Upper lobe of right lung (tissue), 1 donor: ENCODE results near the gene GBP4. TPM values are rescaled to one million over a fixed set of nuclear protein-coding genes. Genes with fewer than 3 reads are reported as not detected.
"Not testable (repeated sequence)": the region's sequence is repeated elsewhere in the genome, so short reads cannot be mapped to it uniquely, and the experiment has no call there.

Experiments used
- ATAC-seq: fragments of 200-7000 bp; cut with Tn5 transposase; one replicate; pipeline ENCODE4 v1.9.1; 2020; ENCODE audit warnings: mild to moderate bottlenecking, moderate library complexity
- DNase-seq: peaks from one replicate; pipeline ENCODE4 v3.0.0-alpha.2; 2020
- H3K27ac ChIP-seq: fragments of 200-600 bp; one replicate; pipeline ENCODE4 v1.8.0; 2022
- H3K27me3 ChIP-seq: fragments of 200-600 bp; one replicate; pipeline ENCODE4 v1.8.0; 2022; ENCODE audit warnings: mild to moderate bottlenecking
- H3K36me3 ChIP-seq: fragments of 200-600 bp; one replicate; pipeline ENCODE4 v1.8.0; 2022
- H3K4me1 ChIP-seq: fragments of 200-600 bp; one replicate; pipeline ENCODE4 v1.8.0; 2022
- H3K4me3 ChIP-seq: fragments of 200-600 bp; one replicate; pipeline ENCODE4 v1.8.0; 2022; ENCODE audit warnings: mild to moderate bottlenecking
- H3K9me3 ChIP-seq: fragments of 200-600 bp; one replicate; pipeline ENCODE4 v1.8.0; 2022
- intact Hi-C: fragments of 100-400 bp; cut with DNase I; formaldehyde crosslinking; loops from one replicate; pipeline ENCODE4 v1.11.0; 2022
- long read RNA-seq: library from polyadenylated mRNA; unstranded; transcript quantifications from one replicate; pipeline ENCODE4 v2.0.0, GENCODE V29; 2021
- total RNA-seq: library from RNA; stranded (reverse); fragmentation: NEBNext Ultra II Directional; extraction: Animal tissue kit (Norgen Biotek cat#: 25700); gene quantifications from one replicate; pipeline ENCODE4 v1.2.1, GENCODE V29; 2021
- TF ChIP-seq, protein P1 (sequence below): fragments of 200-600 bp; IDR thresholded peaks from one replicate; pipeline ENCODE4 v1.8.0; 2022; ENCODE audit warnings: antibody characterized with exemption
- donor health status: DM: no; HTN: yes; CAD: no; lungs with severe emphysema.

The GBP4 gene
- total RNA-seq = 32.9 TPM
- long read RNA-seq, full-length matches to known transcripts = 47 of 80 reads
- long read RNA-seq, partial matches to known transcripts = 12 of 80 reads
- long read RNA-seq, other reads (novel, unspliced or antisense) = 21 of 80 reads

DNA sequence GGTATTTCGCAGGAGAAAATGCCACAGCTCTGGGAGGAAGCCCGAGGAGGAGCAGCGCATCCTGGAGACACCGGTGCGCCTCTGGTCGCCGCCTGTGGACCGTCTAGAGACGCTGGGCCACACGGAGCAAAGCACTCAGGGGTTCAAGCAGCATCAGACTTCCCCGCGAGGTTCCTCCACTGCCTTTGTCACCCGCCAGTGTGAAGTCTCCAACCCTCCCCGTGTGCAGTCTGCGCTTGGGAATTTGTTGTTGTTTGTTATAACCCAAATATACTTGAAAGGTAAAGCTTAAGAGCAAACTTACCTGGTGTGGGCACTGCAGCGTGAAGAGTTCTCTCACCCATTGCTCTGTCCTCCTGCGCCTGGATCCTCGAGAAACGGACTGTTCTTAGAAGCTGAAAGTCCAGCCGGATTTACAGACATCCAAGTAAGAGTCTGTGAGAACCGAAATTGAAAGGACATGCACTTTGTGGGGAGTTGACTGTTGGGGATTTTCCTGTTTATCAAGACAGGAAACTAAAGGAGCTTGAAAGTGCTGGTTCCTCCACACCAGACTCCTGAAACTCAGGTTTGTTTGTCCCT, at the start of gene GBP4:
GBP4 (minus strand) TSS at position 452 of the 582 bp plus-strand sequence; CDS start at position 344, 108 bp downstream.
- TF ChIP-seq, protein P1, sequence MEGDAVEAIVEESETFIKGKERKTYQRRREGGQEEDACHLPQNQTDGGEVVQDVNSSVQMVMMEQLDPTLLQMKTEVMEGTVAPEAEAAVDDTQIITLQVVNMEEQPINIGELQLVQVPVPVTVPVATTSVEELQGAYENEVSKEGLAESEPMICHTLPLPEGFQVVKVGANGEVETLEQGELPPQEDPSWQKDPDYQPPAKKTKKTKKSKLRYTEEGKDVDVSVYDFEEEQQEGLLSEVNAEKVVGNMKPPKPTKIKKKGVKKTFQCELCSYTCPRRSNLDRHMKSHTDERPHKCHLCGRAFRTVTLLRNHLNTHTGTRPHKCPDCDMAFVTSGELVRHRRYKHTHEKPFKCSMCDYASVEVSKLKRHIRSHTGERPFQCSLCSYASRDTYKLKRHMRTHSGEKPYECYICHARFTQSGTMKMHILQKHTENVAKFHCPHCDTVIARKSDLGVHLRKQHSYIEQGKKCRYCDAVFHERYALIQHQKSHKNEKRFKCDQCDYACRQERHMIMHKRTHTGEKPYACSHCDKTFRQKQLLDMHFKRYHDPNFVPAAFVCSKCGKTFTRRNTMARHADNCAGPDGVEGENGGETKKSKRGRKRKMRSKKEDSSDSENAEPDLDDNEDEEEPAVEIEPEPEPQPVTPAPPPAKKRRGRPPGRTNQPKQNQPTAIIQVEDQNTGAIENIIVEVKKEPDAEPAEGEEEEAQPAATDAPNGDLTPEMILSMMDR = no peak
- ATAC-seq = peak; percentile 80
- intact Hi-C loops = no loop called here

DNA sequence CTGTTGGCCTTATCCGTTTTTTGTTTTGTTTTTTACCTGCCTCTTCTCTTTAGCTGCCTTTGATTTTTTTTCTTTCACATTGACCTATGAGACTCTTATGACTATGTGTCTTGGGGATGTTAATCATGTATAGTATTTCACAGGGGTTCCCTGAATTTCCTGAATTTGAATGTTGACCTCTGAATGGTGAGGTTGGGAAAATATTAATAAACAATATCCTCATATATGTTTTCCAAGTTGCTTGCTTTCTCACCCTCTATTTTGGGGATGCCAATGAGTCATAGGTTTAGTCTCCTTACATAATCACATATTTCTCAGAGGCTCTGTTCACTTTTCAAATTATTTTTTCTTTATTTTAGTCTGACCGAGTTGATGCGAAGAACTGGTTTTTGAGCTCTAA, 44.3 kb upstream of the GBP4 start:
- no peak for DNase-seq
- Histone ChIP-seq H3K9me3 (no peaks in the 10 kb centered on the region), H3K36me3 (no peaks in the 10 kb centered on the region), H3K27ac (no peak overlapping the region), H3K27me3 (no peaks in the 10 kb centered on the region), H3K4me3 (no peak overlapping the region), H3K4me1 (no peaks in the 10 kb centered on the region)
- intact Hi-C loops = no loop called here
- TF ChIP-seq, protein P1 = no peak
- no peak for ATAC-seq

More for the DNA sequence above, at the start of gene GBP4:
- Histone ChIP-seq H3K4me3 (peak within 1 kb of the TSS; percentile 59), H3K9me3 (no peaks in the 10 kb centered on the region), H3K27ac (peak within 1 kb of the TSS; percentile 82), H3K4me1 (peaks cover 30% of the 10 kb centered on the region), H3K27me3 (no peaks in the 10 kb centered on the region), H3K36me3 (no peaks in the 10 kb centered on the region)
- peak; percentile 68 for DNase-seq

DNA sequence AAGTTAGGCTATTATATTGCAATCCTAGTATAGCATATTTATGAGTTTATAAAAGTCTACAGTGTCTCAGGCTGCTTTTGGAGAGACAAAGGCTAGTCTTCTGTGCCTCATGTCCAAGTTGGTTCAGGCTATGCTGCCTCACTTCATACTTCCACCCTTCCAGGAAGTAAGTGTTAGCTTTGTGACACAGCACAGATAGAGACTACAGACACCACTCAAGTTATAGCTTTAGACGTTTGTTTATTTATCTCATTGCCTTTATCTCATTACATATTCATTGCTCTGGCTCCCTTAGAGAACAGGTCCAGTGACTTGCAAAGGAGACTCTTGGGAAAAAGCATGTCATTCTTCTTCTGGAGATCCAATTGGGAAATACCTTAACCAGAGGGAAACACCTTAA, 22.6 kb upstream of the GBP4 start:
- Histone ChIP-seq H3K4me3 (no peak overlapping the region), H3K9me3 (no peaks in the 10 kb centered on the region), H3K36me3 (no peaks in the 10 kb centered on the region), H3K4me1 (no peaks in the 10 kb centered on the region), H3K27ac (no peak overlapping the region), H3K27me3 (no peaks in the 10 kb centered on the region)
- ATAC-seq (no peak), DNase-seq (no peak)
- TF ChIP-seq, protein P1 = no peak
- intact Hi-C loops = no loop called here

DNA sequence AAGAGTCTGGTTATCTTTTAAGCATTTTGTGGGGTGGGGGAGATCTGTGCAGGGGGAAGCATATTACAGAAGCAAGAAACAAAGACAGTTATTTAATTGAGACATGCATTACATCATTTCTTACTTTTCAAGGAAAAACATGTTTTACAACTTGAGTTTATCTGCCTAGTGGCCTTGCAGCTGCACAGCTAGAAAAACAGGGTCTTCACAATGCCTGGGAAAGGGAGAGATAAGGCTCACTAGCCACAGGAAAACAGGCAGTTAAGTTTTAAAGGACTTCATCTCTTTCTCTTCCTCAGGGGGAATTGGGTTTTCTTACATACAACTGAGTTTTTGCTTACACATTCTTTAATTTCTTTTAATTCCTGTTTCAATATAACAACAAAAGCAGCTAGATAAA, 21.1 kb upstream of the GBP4 start:
- intact Hi-C loops, ATAC-seq, H3K36me3 ChIP-seq, H3K4me1 ChIP-seq, H3K27ac ChIP-seq, H3K27me3 ChIP-seq, H3K9me3 ChIP-seq, DNase-seq, H3K4me3 ChIP-seq: not testable (repeated sequence)

GRCh38 chr1:89218941-89219340, 20.2 kb upstream of the GBP4 start:
- H3K27ac ChIP-seq, intact Hi-C loops, H3K4me3 ChIP-seq, H3K9me3 ChIP-seq, H3K27me3 ChIP-seq, H3K4me1 ChIP-seq, ATAC-seq, DNase-seq, H3K36me3 ChIP-seq: not testable (repeated sequence)

DNA sequence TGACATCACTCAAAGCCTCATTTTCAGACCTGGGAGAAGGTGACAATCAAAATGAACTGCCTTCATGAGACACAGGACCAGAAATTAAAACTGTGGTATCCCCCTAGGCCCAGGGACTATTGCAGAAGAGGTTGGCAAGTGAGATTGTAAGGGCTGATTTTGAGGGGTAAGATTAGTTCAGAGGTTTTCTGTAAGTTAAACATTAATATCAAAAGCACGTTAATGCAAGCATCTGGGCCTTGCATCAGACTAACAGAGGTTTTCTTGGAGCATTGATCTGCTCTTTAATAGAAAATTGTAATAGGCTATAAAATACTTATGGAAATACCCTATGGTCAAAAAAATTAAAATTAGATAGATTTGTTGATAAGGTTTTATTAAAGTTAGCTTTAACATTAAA, 14.6 kb upstream of the GBP4 start:
- ATAC-seq = no peak
- Histone ChIP-seq H3K36me3 (no peaks in the 10 kb centered on the region), H3K27ac (no peak overlapping the region), H3K4me1 (no peaks in the 10 kb centered on the region), H3K9me3 (no peaks in the 10 kb centered on the region), H3K4me3 (no peak overlapping the region), H3K27me3 (no peaks in the 10 kb centered on the region)
- intact Hi-C loops = no loop called here
- TF ChIP-seq, protein P1 = no peak
- DNase-seq = no peak
